A549 (cell line): Measurements from ENCODE around the gene C10orf67. TPM values are rescaled to one million over a fixed set of nuclear protein-coding genes. Genes with fewer than 3 reads are reported as not detected.

Source experiments
- ATAC-seq, 2 experiments: fragments of 200-7000 bp in 1 of 2; fragments of >200 bp in 1 of 2; cut with Nextera tagmentation in 1 of 2; cut with Tn5 transposase in 1 of 2; 3 replicates each; pipeline versions ENCODE4 v1.8.0 to v1.9.1; 2018 to 2020; ENCODE audit warnings: mild to moderate bottlenecking in 1 of 2, moderate library complexity in 1 of 2
- CTCF ChIA-PET: fragments of 300-600 bp; sonication (Branson Sonifier 250); formaldehyde crosslinking; extraction: SDS; loops from one replicate; lab custom pipeline; 2021; ENCODE audit warnings: antibody characterized with exemption, inconsistent platforms; lab: Yijun Ruan, JAX
- POLR2A ChIA-PET: fragments of 350-600 bp; formaldehyde crosslinking; extraction: SDS; loops from one replicate; lab custom pipeline; 2021; ENCODE audit warnings: antibody characterized with exemption, inconsistent platforms; lab: Yijun Ruan, JAX
- DNase-seq, 2 experiments: peaks; one replicate each; pipeline versions ENCODE4 v3.0.0 to v3.0.0-alpha.2; 2011 to 2016; ENCODE audit warnings: low read depth in 1 of 2, low spot score in 1 of 2
- FAIRE-seq: peaks from 2 replicates; lab custom pipeline; 2011; peaks lifted over from hg19 to GRCh38; lab: Jason Lieb, UNC
- H3K27ac ChIP-seq, 2 experiments: fragments of >200 bp; sonication (Bioruptor Twin); formaldehyde crosslinking; 3 replicates each; pipeline ENCODE4 v1.5.1; 2016 to 2017
- H3K4me1 ChIP-seq: fragments of >200 bp; sonication (Bioruptor Twin); formaldehyde crosslinking; 3 replicates; pipeline ENCODE4 v1.6.1; 2016
- H3K4me2 ChIP-seq: fragments of >200 bp; sonication (Bioruptor Twin); formaldehyde crosslinking; 3 replicates; pipeline ENCODE4 v1.6.1; 2016
- H3K4me3 ChIP-seq: fragments of >200 bp; sonication (Bioruptor Twin); formaldehyde crosslinking; 3 replicates; pipeline ENCODE4 v1.5.1; 2016
- H3K9me3 ChIP-seq: fragments of >200 bp; sonication (Bioruptor Twin); formaldehyde crosslinking; 3 replicates; pipeline ENCODE4 v1.6.1; 2016
- ATOH8 ChIP-seq: fragments of 250-450 bp; sonication (Bioruptor Pico); IDR thresholded peaks from 2 replicates; pipeline ENCODE4 v1.5.0; 2020; ENCODE audit warnings: low read depth, mild to moderate bottlenecking, moderate library complexity
- CBX2 ChIP-seq: fragments of 200-600 bp; sonication (generic); IDR thresholded peaks from 2 replicates; pipeline ENCODE4 v1.6.1; 2016; ENCODE audit warnings: low read depth, mild to moderate bottlenecking, borderline replicate concordance
- CEBPB ChIP-seq, 2 experiments: fragments of >200 bp in 1 of 2; sonication (Bioruptor Twin) in 1 of 2; formaldehyde crosslinking in 1 of 2; IDR thresholded peaks; 2 replicates each; pipeline ENCODE4 v1.6.1; 2012 to 2016
- CHD2 ChIP-seq: fragments of 150-350 bp; IDR thresholded peaks from 2 replicates; pipeline ENCODE4 v1.6.1; 2014; ENCODE audit warnings: low read length; ENCODE audit not compliant: partially characterized antibody
- EHF ChIP-seq: fragments of 250-450 bp; sonication (Bioruptor Pico); IDR thresholded peaks from 2 replicates; pipeline ENCODE4 v1.5.0; 2020; ENCODE audit warnings: mild to moderate bottlenecking
- ELK1 ChIP-seq: fragments of 150-350 bp; IDR thresholded peaks from 2 replicates; pipeline ENCODE4 v1.6.1; 2014; ENCODE audit warnings: low read depth, mild to moderate bottlenecking, low read length
- EP300 ChIP-seq, 2 experiments: fragments of >200 bp; sonication (Bioruptor Twin); formaldehyde crosslinking; IDR thresholded peaks; 2 replicates in 1 of 2; 3 replicates in 1 of 2; pipeline ENCODE4 v1.6.1; 2016 to 2017
- FOSL2 ChIP-seq, 2 experiments: fragments of 450-650 bp in 1 of 2; fragments of >200 bp in 1 of 2; sonication (Bioruptor Twin) in 1 of 2; formaldehyde crosslinking; IDR thresholded peaks; 2 replicates each; pipeline versions ENCODE4 v1.5.0 to v1.6.1; 2016 to 2020; ENCODE audit warnings: mild to moderate bottlenecking in 1 of 2, moderate library complexity in 1 of 2
- HDAC2 ChIP-seq: fragments of 200-600 bp; sonication (generic); IDR thresholded peaks from 2 replicates; pipeline ENCODE4 v1.6.1; 2016
- HEYL ChIP-seq: fragments of 250-450 bp; sonication (Bioruptor Pico); IDR thresholded peaks from 2 replicates; pipeline ENCODE4 v1.8.0; 2021; ENCODE audit warnings: mild to moderate bottlenecking, moderate library complexity
- MAZ ChIP-seq: fragments of 150-350 bp; IDR thresholded peaks from 2 replicates; pipeline ENCODE4 v1.6.1; 2014; ENCODE audit warnings: antibody characterized with exemption, low read depth, low read length, borderline replicate concordance
- NPAS2 ChIP-seq: fragments of 250-450 bp; sonication (Bioruptor Pico); IDR thresholded peaks from 2 replicates; pipeline ENCODE4 v1.8.0; 2022; ENCODE audit warnings: mild to moderate bottlenecking, moderate library complexity, borderline replicate concordance
- POLR2AphosphoS2 ChIP-seq: conservative IDR thresholded peaks from 2 replicates; pipeline ENCODE4 v1.6.1; 2012; ENCODE audit warnings: low read length, improper control_type of control experiment, inconsistent platforms
- RAD21 ChIP-seq, 2 experiments: fragments of >200 bp in 1 of 2; sonication (Bioruptor Twin) in 1 of 2; formaldehyde crosslinking in 1 of 2; IDR thresholded peaks in 1 of 2; conservative IDR thresholded peaks in 1 of 2; 2 replicates in 1 of 2; 3 replicates in 1 of 2; pipeline ENCODE4 v1.6.1; 2012 to 2018; ENCODE audit warnings: inconsistent platforms in 1 of 2
- RCOR1 ChIP-seq: fragments of 150-350 bp; IDR thresholded peaks from 2 replicates; pipeline ENCODE4 v1.6.1; 2014; ENCODE audit warnings: antibody characterized with exemption, low read length, low read depth
- REST ChIP-seq: fragments of 200-600 bp; sonication (generic); IDR thresholded peaks from 2 replicates; pipeline ENCODE4 v1.6.1; 2016; ENCODE audit warnings: antibody characterized with exemption, mild to moderate bottlenecking, moderate library complexity
- TFCP2L1 ChIP-seq: fragments of 250-450 bp; sonication (Bioruptor Pico); IDR thresholded peaks from 2 replicates; pipeline ENCODE4 v1.5.0; 2021; ENCODE audit warnings: mild to moderate bottlenecking
- TP53 ChIP-seq: fragments of 250-450 bp; sonication (Bioruptor Pico); IDR thresholded peaks from 2 replicates; pipeline ENCODE4 v1.5.0; 2021; ENCODE audit warnings: mild to moderate bottlenecking, moderate library complexity
- WGBS: methylation state at CpG from one replicate; pipeline ENCODE4 v1.1.6; 2017; ENCODE audit errors: missing lambda C conversion rate; 5-methylcytosine and 5-hydroxymethylcytosine counted together
- polyA plus RNA-seq, 4 experiments: library from polyadenylated mRNA; depleted of rRNA in 3 of 4; stranded (reverse); fragments of >200 nt; fragmentation: RNase III in 1 of 4; extraction: RNeasy Plus Mini Kit Qiagen cat#74134 plus additional on column Dnase treatment in 1 of 4; gene quantifications; 2 replicates in 3 of 4; 3 replicates in 1 of 4; pipeline ENCODE4 v1.2.3, GENCODE V29; 2011 to 2017
- TF ChIP-seq, protein P1 (sequence below): IDR thresholded peaks from 2 replicates; pipeline ENCODE4 v1.6.1; 2012
- TF ChIP-seq, protein P2 (sequence below): fragments of 450-650 bp; IDR thresholded peaks from 2 replicates; pipeline ENCODE4 v1.6.1; 2014; ENCODE audit warnings: antibody characterized with exemption

The C10orf67 gene
- polyA plus RNA-seq, 2 of the 4 experiments (the other 2 are of a cell fraction), result 0.06 to 0.09 TPM

GRCh38 chr10:23203369-23204325 lies 140.9 kb downstream of the C10orf67 start:
- ATAC-seq, result no peak
- 43% methylated on average over 29 of the region's 29 CpGs for WGBS
- ChIA-PET CTCF (no interaction called here), POLR2A (no interaction called here)
- Histone ChIP-seq H3K9me3 (no peaks in the 10 kb centered on the region), H3K4me2 (no peak overlapping the region), H3K4me3 (no peak overlapping the region), H3K27ac (no peak overlapping the region), H3K4me1 (no peaks in the 10 kb centered on the region)
- no peak for DNase-seq
- FAIRE-seq, result no peak
- TF ChIP-seq MAZ (no peak), RCOR1 (no peak), TFCP2L1 (CRISPR knock-in tag) (no peak), FOSL2 (IDR thresholded peaks at IDR 0.05) (no peak), FOSL2 (CRISPR knock-in tag; IDR thresholded peaks at IDR 0.05) (no peak), TP53 (CRISPR knock-in tag) (no peak), REST (no peak), EP300 (IDR thresholded peaks at IDR 0.05) (no peak), ELK1 (no peak), NPAS2 (no peak), RAD21 (conservative IDR thresholded peaks at IDR 0.05 in 1 of 2, IDR thresholded peaks at IDR 0.05 in 1 of 2) (no peak), CHD2 (no peak), POLR2AphosphoS2 (no peak), EHF (CRISPR knock-in tag) (no peak), HEYL (CRISPR knock-in tag) (no peak), HDAC2 (no peak), ATOH8 (CRISPR knock-in tag) (no peak), CBX2 (no peak), CEBPB (IDR thresholded peaks at IDR 0.05) (no peak)
- TF ChIP-seq, protein P1, sequence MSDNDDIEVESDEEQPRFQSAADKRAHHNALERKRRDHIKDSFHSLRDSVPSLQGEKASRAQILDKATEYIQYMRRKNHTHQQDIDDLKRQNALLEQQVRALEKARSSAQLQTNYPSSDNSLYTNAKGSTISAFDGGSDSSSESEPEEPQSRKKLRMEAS, result no peak
- TF ChIP-seq, protein P2, sequence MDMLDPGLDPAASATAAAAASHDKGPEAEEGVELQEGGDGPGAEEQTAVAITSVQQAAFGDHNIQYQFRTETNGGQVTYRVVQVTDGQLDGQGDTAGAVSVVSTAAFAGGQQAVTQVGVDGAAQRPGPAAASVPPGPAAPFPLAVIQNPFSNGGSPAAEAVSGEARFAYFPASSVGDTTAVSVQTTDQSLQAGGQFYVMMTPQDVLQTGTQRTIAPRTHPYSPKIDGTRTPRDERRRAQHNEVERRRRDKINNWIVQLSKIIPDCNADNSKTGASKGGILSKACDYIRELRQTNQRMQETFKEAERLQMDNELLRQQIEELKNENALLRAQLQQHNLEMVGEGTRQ, result no peak
